HG03039 (cell line): ENCODE results near the gene ARHGEF5.
A peak's percentile ranks its signal among the peaks of the same experiment; 100 is the strongest.
"Not testable (repeated sequence)": the region's sequence is repeated elsewhere in the genome, so short reads cannot be mapped to it uniquely, and the experiment has no call there.

ENCODE experiments used
- ATAC-seq: cut with Tn5 transposase; IDR thresholded peaks from one replicate; pipeline ENCODE4 v1.9.1; 2021; ENCODE audit warnings: mild to moderate bottlenecking, moderate library complexity; ENCODE audit not compliant: unreplicated experiment

The ARHGEF5 gene

DNA sequence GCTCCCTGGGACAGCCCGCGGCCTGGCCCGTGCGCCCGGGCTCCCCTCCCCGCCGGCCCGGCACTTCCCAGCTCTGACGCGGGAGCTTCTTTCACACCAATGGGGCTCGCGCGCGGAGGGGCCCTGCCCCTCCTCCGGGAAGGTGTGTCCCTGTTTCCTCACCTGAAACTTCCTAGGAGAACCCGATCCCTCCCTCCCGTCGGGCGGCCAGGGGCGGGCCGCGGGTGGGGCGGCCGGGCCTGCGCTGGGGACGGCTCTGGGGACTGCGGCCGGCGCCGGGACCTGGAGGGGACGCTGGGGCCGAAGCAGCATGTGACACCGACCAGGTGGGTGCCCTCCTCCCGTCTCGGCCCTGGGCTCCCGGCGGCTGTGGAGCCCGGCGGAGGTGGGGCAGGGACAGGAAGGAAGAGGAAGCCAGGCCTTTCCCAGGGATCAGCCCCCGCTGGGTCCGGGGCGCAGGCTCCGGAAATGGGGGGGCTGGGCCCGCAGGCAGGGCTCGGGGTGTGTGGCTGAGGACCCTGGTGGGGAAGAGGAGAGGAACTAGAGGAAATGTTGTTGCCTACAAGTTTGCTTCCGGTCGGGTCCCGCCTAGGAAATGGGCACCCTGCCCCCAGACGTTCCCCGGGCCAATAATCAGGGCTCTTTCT lies at the start of gene ARHGEF5:
Gene ARHGEF5 (plus strand): TSS at position 227 of the 647 bp plus-strand sequence. CDS start 7,268 bp downstream, outside the sequence.
- peak; percentile 65 for ATAC-seq

DNA sequence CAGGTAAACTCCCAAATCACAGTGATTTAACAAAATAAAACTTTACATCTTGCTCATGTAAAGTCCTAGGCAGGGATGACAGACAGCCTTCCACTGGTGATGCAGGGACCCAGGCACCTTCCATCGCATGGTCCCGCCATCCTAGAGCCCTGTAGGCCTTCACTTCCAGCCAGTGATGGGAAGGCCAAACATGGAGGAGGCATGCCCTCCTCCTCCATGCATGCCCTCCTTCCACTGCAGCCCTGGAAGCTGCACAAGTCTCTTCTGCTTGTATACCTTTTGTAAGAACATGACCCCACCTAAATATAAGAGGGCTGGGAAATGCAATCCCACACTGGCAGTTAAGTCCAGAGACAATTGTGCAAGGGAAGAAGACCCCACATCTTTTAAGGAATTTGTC lies 45.5 kb upstream of the ARHGEF5 start:
- not testable (repeated sequence) for ATAC-seq

DNA sequence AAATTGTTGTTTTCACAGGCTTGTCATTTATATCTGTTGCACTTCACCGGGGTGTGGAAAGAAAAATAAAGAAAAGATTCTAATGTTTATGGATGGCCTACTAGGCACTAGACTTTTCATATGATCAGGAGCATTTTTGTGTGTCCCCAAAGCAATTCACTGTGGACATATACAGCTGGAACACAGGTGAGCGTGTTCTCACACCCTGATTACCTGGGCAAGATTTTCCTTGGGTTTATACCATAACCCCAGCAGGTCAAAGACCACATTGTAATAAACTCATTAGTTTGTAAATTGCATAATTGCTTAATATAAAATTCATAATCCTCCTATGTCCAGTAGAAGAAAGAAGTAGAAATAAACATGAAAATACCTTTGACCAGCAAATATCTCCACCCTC lies 44.0 kb upstream of the ARHGEF5 start:
- not testable (repeated sequence) for ATAC-seq

- ATAC-seq: not testable (repeated sequence)
Observed at GRCh38 chr7:144311872-144312469, 43.2 kb upstream of the ARHGEF5 start, which contains the start of gene OR2A1. OR2A1 (plus strand) TSS chr7:144312419; CDS start chr7:144318125, 5,706 bp downstream.

DNA sequence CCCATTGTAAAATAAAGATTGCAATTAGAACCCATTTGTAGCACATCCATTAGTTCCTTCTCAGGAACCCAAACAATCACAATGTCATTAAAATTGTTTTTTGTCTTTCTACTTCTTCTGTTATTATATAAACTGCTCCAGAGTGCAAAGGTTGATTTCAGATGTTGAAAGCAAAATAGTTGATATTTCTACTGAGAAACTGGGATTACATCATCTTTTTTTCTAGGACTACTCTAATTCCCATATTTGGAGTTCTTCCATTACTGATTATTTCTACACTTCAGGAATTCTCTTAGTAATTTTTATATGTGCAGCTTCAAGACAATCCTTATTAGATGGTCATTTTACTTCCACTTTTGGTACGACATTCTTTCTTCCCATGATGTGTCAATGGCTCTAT lies 37.7 kb upstream of the ARHGEF5 start:
- not testable (repeated sequence) for ATAC-seq

DNA sequence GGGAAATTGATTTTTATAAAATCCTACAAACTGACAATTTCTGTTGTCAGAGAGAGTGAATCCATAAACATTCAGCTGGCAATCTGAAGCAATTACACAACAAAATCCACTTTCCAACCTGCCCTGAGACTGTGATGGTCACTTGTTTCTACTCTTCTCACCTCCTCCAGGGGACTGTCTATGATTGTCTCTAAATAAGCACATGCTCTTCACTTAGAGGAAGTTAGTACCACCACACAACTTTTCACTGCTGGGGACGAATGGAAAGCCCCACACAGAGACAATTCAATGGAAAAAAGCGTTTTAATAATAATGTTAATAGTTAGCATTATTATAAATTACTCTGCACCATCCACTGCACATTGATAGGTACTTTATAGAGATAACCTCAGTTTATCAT lies 35.7 kb upstream of the ARHGEF5 start:
- ATAC-seq: not testable (repeated sequence)

DNA sequence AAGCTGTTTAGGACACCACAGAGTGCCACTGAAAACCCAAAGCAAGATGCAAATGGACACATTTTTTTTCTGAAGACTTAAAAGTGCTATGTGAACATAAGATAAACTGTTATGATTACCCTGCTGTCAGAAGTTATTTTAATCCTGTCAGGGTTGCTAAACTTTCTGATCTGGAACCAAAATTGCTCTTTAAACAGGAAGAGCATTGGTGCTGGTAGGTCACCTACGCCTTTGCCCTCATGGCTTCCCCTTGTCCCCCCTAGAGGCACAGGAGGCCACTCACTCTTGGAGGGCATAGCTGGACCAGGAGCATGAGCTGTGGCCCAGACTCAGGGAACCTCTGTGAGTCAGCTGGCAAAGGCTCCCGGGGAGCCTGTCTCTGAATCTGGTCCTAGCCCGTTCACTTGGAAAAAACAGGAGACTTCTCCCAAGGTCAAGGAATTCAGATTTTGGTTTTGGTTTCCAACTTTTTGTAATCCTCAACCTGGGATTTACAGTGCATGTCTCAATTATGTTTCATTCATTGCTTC lies 33.5 kb upstream of the ARHGEF5 start:
- not testable (repeated sequence) for ATAC-seq

- not testable (repeated sequence) for ATAC-seq
Observed at GRCh38 chr7:144323359-144323758, 31.8 kb upstream of the ARHGEF5 start.

GRCh38 chr7:144325868-144326267 lies 29.3 kb upstream of the ARHGEF5 start:
- ATAC-seq: not testable (repeated sequence)

DNA sequence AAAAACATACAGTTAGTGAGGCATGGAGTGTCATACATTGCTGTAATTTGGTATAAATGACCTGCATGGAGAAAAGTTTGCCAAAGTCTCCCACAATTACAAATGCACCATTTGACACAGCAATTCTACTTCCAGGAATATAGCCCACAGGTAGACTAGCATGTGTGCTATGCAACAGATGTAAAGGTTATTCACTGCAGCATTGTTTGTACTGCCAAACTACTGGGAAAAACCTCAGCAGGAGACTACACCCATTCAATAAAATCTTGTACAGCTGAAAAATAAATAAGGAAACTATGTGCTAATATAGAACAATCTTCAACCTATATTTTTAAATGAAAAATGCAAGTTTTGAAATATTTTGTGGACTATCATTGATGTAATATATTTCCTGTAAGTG lies 25.2 kb upstream of the ARHGEF5 start:
- ATAC-seq: not testable (repeated sequence)

GRCh38 chr7:144331221-144331995 lies 23.8 kb upstream of the ARHGEF5 start:
- not testable (repeated sequence) for ATAC-seq

GRCh38 chr7:144331996-144332288 lies 23.3 kb upstream of the ARHGEF5 start:
- ATAC-seq: not testable (repeated sequence)

DNA sequence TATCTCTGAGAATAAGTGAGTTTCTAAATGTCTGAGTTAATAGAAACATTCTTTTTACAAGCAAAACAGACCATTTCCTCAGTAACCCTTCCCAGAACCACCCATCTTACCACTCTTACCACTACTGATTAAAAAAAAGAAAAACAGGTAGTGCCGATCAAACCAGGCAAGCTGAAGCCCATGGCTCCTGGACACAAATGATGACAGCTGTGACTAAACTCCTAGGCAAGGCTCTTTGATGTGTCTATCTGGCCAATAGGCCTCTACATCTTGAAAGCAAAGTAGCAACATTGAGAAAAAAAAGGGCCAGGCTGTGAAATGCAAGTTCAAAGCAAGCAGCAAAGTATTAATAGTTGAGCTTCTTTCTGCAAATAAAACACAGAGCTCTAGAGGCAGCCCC lies 6.6 kb upstream of the ARHGEF5 start:
- peak; percentile 36 for ATAC-seq

- ATAC-seq: not testable (repeated sequence)
Observed at GRCh38 chr7:144351667-144352066, 3.5 kb upstream of the ARHGEF5 start.

GRCh38 chr7:144356185-144356584 lies 983 bp downstream of the ARHGEF5 start:
- not testable (repeated sequence) for ATAC-seq

- ATAC-seq: not testable (repeated sequence)
Observed at GRCh38 chr7:144356860-144357259, 1.7 kb downstream of the ARHGEF5 start.

DNA sequence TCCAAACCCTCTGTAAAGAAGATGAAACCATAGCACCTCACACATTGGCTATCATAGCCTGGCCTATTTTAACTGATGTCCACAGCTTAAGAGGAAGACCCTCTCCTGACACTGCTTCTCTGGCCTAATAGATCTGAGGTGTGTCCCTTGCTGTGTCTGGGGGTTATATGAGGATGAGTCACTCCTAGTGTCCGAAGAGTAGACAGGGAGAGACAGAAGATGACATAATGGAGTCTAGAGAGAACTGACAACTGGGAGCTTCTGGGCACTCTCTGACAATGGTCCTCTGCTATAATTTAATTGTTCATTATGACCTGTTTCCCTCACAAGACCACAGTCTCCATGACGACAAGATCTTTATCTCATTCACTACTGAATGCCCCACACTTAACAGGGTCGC lies 6.9 kb downstream of the ARHGEF5 start:
- ATAC-seq: not testable (repeated sequence)

DNA sequence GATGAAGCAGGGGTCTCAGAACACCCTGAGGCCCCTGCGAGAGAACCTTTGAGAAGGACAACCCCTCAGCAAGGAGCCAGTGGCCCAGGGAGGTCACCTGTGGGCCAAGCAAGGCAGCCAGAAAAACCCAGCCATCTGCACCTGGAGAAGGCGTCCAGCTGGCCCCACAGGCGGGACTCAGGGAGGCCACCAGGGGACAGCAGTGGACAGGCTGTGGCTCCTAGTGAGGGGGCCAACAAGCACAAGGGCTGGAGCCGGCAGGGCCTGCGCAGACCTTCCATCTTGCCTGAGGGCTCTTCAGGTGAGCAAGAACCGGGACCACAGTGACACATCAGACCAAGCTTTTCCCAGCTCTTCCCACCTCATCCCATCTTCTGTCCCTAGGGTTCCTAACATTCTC lies 10.3 kb downstream of the ARHGEF5 start:
- not testable (repeated sequence) for ATAC-seq

- not testable (repeated sequence) for ATAC-seq
Observed at GRCh38 chr7:144367250-144367649, 12.0 kb downstream of the ARHGEF5 start.

DNA sequence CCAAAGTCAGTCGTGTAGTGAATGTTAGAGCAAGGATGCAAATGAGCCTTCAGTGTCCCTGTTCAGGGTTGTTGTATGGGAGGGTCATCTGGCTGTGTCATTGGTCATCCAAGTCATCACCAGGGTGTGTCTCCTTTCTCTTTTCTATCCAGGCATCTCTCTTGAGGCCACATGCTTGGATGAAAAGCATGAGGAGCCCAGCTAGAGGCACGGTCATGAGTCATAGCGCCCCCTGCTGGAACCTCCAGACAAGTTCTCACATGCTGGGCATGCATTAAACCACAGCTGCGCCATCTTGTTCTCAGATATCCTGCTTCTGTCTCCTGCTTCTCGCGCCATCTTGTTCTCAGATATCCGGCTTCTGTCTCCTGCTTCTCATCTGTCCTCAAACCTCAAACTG lies 14.0 kb downstream of the ARHGEF5 start:
- ATAC-seq: not testable (repeated sequence)

- ATAC-seq: no peak
Observed at GRCh38 chr7:144378651-144379050, 23.4 kb downstream of the ARHGEF5 start.
